GM12872 (cell line): ENCODE data around the gene INTS1.

Experiments used
- CTCF ChIP-seq: IDR thresholded peaks from 3 replicates; pipeline ENCODE4 v1.5.1; 2011; ENCODE audit warnings: low read depth, mild to moderate bottlenecking, low read length, moderate library complexity; ENCODE audit not compliant: insufficient read depth

INTS1 gene

GRCh38 chr7:1532456-1533254, 28.5 kb upstream of the INTS1 start:
- TF ChIP-seq CTCF = no peak

- TF ChIP-seq CTCF = no peak
Measured at GRCh38 chr7:1531979-1532455, 27.8 kb upstream of the INTS1 start.

- TF ChIP-seq CTCF = no peak
Measured at GRCh38 chr7:1531263-1531978, 27.2 kb upstream of the INTS1 start.

GRCh38 chr7:1530946-1531262, 26.7 kb upstream of the INTS1 start:
- no peak for TF ChIP-seq CTCF

GRCh38 chr7:1529383-1530116, 25.4 kb upstream of the INTS1 start:
- TF ChIP-seq CTCF = no peak

GRCh38 chr7:1526271-1526754, 22.1 kb upstream of the INTS1 start:
- no peak for TF ChIP-seq CTCF

GRCh38 chr7:1525409-1525808, 21.2 kb upstream of the INTS1 start:
- TF ChIP-seq CTCF = no peak
